Skeletal muscle satellite cell (primary cell): ENCODE results near the gene TFCP2L1.

Source experiments
- H3K27me3 ChIP-seq: 2 replicates; pipeline ENCODE4 v1.7.0; 2013; ENCODE audit warnings: low read length; ENCODE audit not compliant: control insufficient read depth, insufficient read depth
- H3K36me3 ChIP-seq: 2 replicates; pipeline ENCODE4 v1.7.0; 2013; ENCODE audit warnings: mild to moderate bottlenecking, control low read depth, low read length; ENCODE audit not compliant: insufficient read depth
- H3K4me1 ChIP-seq: 2 replicates; pipeline ENCODE4 v1.7.0; 2013; ENCODE audit warnings: low read length; ENCODE audit not compliant: control insufficient read depth, insufficient read depth
- H3K4me2 ChIP-seq: 2 replicates; pipeline ENCODE4 v1.7.0; 2013; ENCODE audit warnings: mild to moderate bottlenecking, low read length
- H3K4me3 ChIP-seq: 2 replicates; pipeline ENCODE4 v1.7.0; 2013; ENCODE audit warnings: low read length
- H3K9ac ChIP-seq: 2 replicates; pipeline ENCODE4 v1.7.0; 2013; ENCODE audit warnings: mild to moderate bottlenecking, low read depth, low read length, moderate library complexity
- H3K9me3 ChIP-seq: replicated peaks from 2 replicates; pipeline ENCODE4 v1.7.0; 2013; ENCODE audit warnings: mild to moderate bottlenecking, control low read depth, low read length

Gene TFCP2L1

GRCh38 chr2:121199281-121200010 is 85.6 kb downstream of the TFCP2L1 start:
- no peaks in the 10 kb centered on the region for H3K36me3 ChIP-seq
- H3K4me2 ChIP-seq: no peak overlapping the region
- H3K27me3 ChIP-seq: no peaks in the 10 kb centered on the region
- H3K4me3 ChIP-seq: no peak overlapping the region
- no peaks in the 10 kb centered on the region for H3K9me3 ChIP-seq
- peaks cover 22% of the 10 kb centered on the region for H3K4me1 ChIP-seq
- no peak overlapping the region for H3K9ac ChIP-seq

- Histone ChIP-seq H3K4me3 (peak overlapping the region; percentile 7), H3K27me3 (no peaks in the 10 kb centered on the region), H3K4me2 (peak overlapping the region; percentile 68), H3K4me1 (peaks cover 22% of the 10 kb centered on the region), H3K9ac (peak overlapping the region; percentile 71), H3K9me3 (no peaks in the 10 kb centered on the region), H3K36me3 (no peaks in the 10 kb centered on the region)
These were observed 87.5 kb downstream of the TFCP2L1 start for GRCh38 chr2:121197369-121198091.

- peak overlapping the region; percentile 71 for H3K9ac ChIP-seq
These were observed 88.2 kb downstream of the TFCP2L1 start for GRCh38 chr2:121196849-121197155.

GRCh38 chr2:121196132-121196848 is 88.7 kb downstream of the TFCP2L1 start:
- Histone ChIP-seq H3K4me3 (no peak overlapping the region), H3K9me3 (no peaks in the 10 kb centered on the region), H3K4me2 (no peak overlapping the region), H3K4me1 (peaks cover 22% of the 10 kb centered on the region), H3K27me3 (no peaks in the 10 kb centered on the region), H3K9ac (peak overlapping the region; percentile 71), H3K36me3 (no peaks in the 10 kb centered on the region)

More at GRCh38 chr2:121196849-121197155, 88.2 kb downstream of the TFCP2L1 start:
- Histone ChIP-seq H3K4me3 (no peak overlapping the region), H3K36me3 (no peaks in the 10 kb centered on the region), H3K9me3 (no peaks in the 10 kb centered on the region), H3K4me1 (peaks cover 22% of the 10 kb centered on the region), H3K27me3 (no peaks in the 10 kb centered on the region), H3K4me2 (no peak overlapping the region)

GRCh38 chr2:121195036-121195435 is 90.0 kb downstream of the TFCP2L1 start:
- H3K9ac ChIP-seq: no peak overlapping the region
- H3K36me3 ChIP-seq: no peaks in the 10 kb centered on the region
- H3K4me2 ChIP-seq: no peak overlapping the region
- H3K27me3 ChIP-seq: no peaks in the 10 kb centered on the region
- no peak overlapping the region for H3K4me3 ChIP-seq
- H3K9me3 ChIP-seq: no peaks in the 10 kb centered on the region
- peaks cover 22% of the 10 kb centered on the region for H3K4me1 ChIP-seq

- H3K9me3 ChIP-seq: no peaks in the 10 kb centered on the region
- H3K4me2 ChIP-seq: no peak overlapping the region
- no peaks in the 10 kb centered on the region for H3K36me3 ChIP-seq
- H3K9ac ChIP-seq: no peak overlapping the region
- H3K4me3 ChIP-seq: no peak overlapping the region
- no peaks in the 10 kb centered on the region for H3K27me3 ChIP-seq
- H3K4me1 ChIP-seq: peaks cover 22% of the 10 kb centered on the region
These were observed 90.4 kb downstream of the TFCP2L1 start for GRCh38 chr2:121194626-121195025.

GRCh38 chr2:121193185-121193584 is 91.8 kb downstream of the TFCP2L1 start:
- H3K4me2 ChIP-seq: no peak overlapping the region
- H3K4me1 ChIP-seq: peaks cover 24% of the 10 kb centered on the region
- H3K9ac ChIP-seq: no peak overlapping the region
- H3K4me3 ChIP-seq: no peak overlapping the region
- H3K27me3 ChIP-seq: no peaks in the 10 kb centered on the region
- H3K36me3 ChIP-seq: no peaks in the 10 kb centered on the region
- no peaks in the 10 kb centered on the region for H3K9me3 ChIP-seq

GRCh38 chr2:121192576-121192975 is 92.4 kb downstream of the TFCP2L1 start:
- no peaks in the 10 kb centered on the region for H3K9me3 ChIP-seq
- H3K9ac ChIP-seq: no peak overlapping the region
- H3K4me3 ChIP-seq: no peak overlapping the region
- peaks cover 17% of the 10 kb centered on the region for H3K4me1 ChIP-seq
- H3K36me3 ChIP-seq: no peaks in the 10 kb centered on the region
- no peak overlapping the region for H3K4me2 ChIP-seq
- no peaks in the 10 kb centered on the region for H3K27me3 ChIP-seq

GRCh38 chr2:121191191-121192170 is 93.5 kb downstream of the TFCP2L1 start:
- Histone ChIP-seq H3K9ac (no peak overlapping the region), H3K36me3 (no peaks in the 10 kb centered on the region), H3K4me2 (no peak overlapping the region), H3K27me3 (no peaks in the 10 kb centered on the region), H3K4me3 (no peak overlapping the region), H3K4me1 (peaks cover 7% of the 10 kb centered on the region), H3K9me3 (no peaks in the 10 kb centered on the region)

GRCh38 chr2:121189661-121190381 is 95.2 kb downstream of the TFCP2L1 start:
- Histone ChIP-seq H3K9ac (no peak overlapping the region), H3K36me3 (no peaks in the 10 kb centered on the region), H3K4me2 (no peak overlapping the region), H3K4me1 (peaks cover 18% of the 10 kb centered on the region), H3K4me3 (no peak overlapping the region), H3K27me3 (no peaks in the 10 kb centered on the region), H3K9me3 (no peaks in the 10 kb centered on the region)
